GM12892 (cell line): Measurements from ENCODE around the gene EAF1.

Experiments used
- POLR2A ChIP-seq: IDR thresholded peaks from 2 replicates; pipeline ENCODE4 v1.6.1; 2011; ENCODE audit warnings: low read depth, low read length, control low read depth
- POLR2AphosphoS5 ChIP-seq: IDR thresholded peaks from 2 replicates; pipeline ENCODE4 v1.6.1; 2011; ENCODE audit warnings: low read depth, low read length, control low read depth

DNA sequence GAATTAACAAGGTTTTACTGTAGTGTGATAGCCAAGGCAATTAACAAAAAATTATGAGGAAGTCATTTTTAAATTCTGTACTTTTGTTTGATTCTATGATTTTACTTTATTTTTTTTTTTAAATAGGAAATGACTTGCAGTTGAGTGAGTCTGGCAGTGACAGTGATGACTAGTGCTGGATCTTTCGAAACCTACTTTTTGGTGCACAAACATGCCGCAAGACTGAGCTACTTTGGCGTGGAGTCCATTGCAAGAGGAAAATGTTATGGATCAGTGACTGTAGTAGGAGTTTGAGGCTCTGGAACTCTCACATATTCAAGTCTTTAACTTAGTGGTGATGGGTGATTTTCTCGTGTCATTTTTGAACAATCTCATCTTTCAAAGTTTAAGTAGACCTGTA lies 11.6 kb downstream of the EAF1 start:
- TF ChIP-seq POLR2A: no peak
- TF ChIP-seq POLR2AphosphoS5: no peak
